Activated CD4-positive, alpha-beta T cell treated with anti-CD3 and anti-CD28 coated beads, Interleukin-2, amount 10 ng/mL, durations not matched to agents 24 days and 14 days (primary cell): ENCODE data around the gene OR4D5. TPM values are rescaled to one million over a fixed set of nuclear protein-coding genes. Genes with fewer than 3 reads are reported as not detected.

ENCODE experiments used
- DNase-seq: peaks from one replicate; pipeline ENCODE4 v3.0.0; 2022
- H3K27ac Mint-ChIP-seq: one replicate; pipeline ENCODE4 v1.8.0; 2022; ENCODE audit warnings: mild to moderate bottlenecking, mixed read lengths
- H3K27me3 Mint-ChIP-seq: one replicate; pipeline ENCODE4 v1.8.0; 2022; ENCODE audit warnings: mixed read lengths
- H3K36me3 Mint-ChIP-seq: one replicate; pipeline ENCODE4 v1.8.0; 2022; ENCODE audit warnings: low read depth, mild to moderate bottlenecking, mixed read lengths
- H3K4me1 Mint-ChIP-seq: one replicate; pipeline ENCODE4 v1.8.0; 2021; ENCODE audit warnings: mixed read lengths
- H3K4me3 Mint-ChIP-seq: one replicate; pipeline ENCODE4 v1.8.0; 2022; ENCODE audit warnings: mild to moderate bottlenecking, moderate library complexity, mixed read lengths
- H3K9me3 Mint-ChIP-seq: one replicate; pipeline ENCODE4 v1.8.0; 2021; ENCODE audit warnings: mixed read lengths
- intact Hi-C: fragments of 100-400 bp; cut with micrococcal nuclease; formaldehyde crosslinking; loops from one replicate; pipeline ENCODE4 v1.15.1; 2023
- total RNA-seq: library from RNA; stranded (reverse); gene quantifications from 2 replicates; pipeline ENCODE4 v1.2.3, GENCODE V29; 2022

The OR4D5 gene
- not detected in 2 replicates for total RNA-seq

DNA sequence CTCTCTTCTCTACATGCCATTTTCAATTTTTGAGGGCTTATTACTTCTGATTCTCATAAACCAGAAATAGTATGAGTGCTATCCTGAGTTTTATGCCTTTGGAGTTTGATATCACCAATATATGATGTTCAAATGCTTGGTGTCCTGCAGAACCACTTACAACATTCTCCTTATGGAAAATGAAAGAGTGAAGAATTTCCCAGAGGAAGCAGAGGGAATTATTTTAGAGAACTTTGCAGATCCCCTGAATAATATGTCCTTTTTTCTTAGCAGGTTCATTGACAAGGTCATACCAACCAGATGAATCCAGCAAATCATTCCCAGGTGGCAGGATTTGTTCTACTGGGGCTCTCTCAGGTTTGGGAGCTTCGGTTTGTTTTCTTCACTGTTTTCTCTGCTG lies at the start of gene OR4D5:
Gene OR4D5 (plus strand): TSS at position 301 of the 400 bp plus-strand sequence. CDS start 0 bp downstream, at position 301.
- DNase-seq: no peak
- Mint-ChIP-seq H3K9me3 (peaks cover 3% of the 10 kb centered on the region), H3K4me1 (no peaks in the 10 kb centered on the region), H3K27ac (no peak within 1 kb of the TSS), H3K4me3 (no peak within 1 kb of the TSS), H3K36me3 (no peaks in the 10 kb centered on the region), H3K27me3 (no peaks in the 10 kb centered on the region)
- intact Hi-C loops: no loop called here

DNA sequence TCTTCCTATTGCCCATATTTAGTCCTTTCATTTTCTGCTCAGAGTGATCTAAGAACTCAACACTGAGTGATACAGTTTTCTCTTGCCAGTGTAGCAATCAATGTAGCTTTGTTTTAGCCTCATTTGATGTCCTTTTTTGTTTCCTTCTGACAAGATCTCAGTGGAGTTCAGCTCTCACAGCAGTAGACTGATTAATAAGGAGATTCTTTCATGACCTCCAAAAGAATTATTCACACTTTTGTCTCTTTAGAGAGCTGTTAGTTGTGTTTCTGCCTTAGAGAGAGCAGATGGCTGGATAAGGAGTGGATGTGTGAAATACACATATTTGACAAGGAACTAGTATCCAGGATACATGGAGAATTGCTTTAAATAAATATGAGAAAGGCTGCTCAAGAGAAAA lies 47.4 kb upstream of the OR4D5 start:
- Mint-ChIP-seq H3K4me1 (no peaks in the 10 kb centered on the region), H3K27me3 (peaks cover 8% of the 10 kb centered on the region), H3K27ac (no peak overlapping the region), H3K9me3 (no peaks in the 10 kb centered on the region), H3K36me3 (no peaks in the 10 kb centered on the region), H3K4me3 (no peak overlapping the region)
- no peak for DNase-seq
- intact Hi-C loops: no loop called here

DNA sequence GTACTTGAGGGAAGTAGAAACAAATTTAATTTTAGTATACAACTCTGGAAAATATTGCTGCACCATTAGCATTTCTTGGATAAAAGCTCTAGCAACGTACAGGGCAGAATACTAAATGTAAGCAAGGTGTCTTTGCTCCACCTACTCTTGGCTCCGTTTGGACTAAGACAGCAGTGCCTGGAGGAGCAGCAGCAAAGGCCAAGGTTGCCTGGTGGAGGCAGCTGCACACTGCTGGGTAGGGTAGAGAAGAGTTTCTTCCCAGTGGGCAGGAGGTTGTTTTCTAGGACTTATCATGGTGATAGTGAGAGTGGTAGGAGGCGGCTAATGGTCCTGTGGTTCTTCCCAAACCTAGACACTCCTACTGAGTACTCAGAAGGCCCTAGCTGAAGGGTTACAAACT lies 39.6 kb upstream of the OR4D5 start:
- intact Hi-C loops: no loop called here
- Mint-ChIP-seq H3K36me3 (no peaks in the 10 kb centered on the region), H3K27ac (no peak overlapping the region), H3K4me1 (no peaks in the 10 kb centered on the region), H3K27me3 (peaks cover 3% of the 10 kb centered on the region), H3K9me3 (no peaks in the 10 kb centered on the region), H3K4me3 (no peak overlapping the region)
- no peak for DNase-seq

DNA sequence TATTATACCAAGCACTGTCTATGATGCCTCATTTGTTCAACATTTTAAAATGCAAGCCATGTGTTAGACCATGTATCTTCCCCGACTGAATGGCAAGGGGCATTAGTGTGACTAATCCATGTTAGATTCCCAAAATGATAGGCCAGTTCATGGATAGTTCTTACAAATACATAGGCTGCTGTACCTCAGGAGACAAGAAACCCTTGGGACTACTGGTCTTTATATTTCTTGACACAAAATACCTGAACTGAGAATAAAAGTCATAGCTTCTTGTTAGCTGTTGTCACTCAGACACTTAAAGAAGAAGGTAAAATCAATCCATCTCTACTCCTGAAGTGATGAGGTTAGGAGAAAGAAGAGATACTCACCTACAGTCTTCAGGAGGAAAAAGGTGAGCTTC lies 37.5 kb upstream of the OR4D5 start, which contains the start of gene OR8D4:
Gene OR8D4 (plus strand): TSS at position 301 of the 400 bp plus-strand sequence. CDS start 4,265 bp downstream, outside the sequence.
- Mint-ChIP-seq H3K4me1 (no peaks in the 10 kb centered on the region), H3K9me3 (no peaks in the 10 kb centered on the region), H3K36me3 (no peaks in the 10 kb centered on the region), H3K27me3 (peaks cover 5% of the 10 kb centered on the region), H3K27ac (no peak within 1 kb of the TSS), H3K4me3 (no peak within 1 kb of the TSS)
- no peak for DNase-seq
- intact Hi-C loops: no loop called here

DNA sequence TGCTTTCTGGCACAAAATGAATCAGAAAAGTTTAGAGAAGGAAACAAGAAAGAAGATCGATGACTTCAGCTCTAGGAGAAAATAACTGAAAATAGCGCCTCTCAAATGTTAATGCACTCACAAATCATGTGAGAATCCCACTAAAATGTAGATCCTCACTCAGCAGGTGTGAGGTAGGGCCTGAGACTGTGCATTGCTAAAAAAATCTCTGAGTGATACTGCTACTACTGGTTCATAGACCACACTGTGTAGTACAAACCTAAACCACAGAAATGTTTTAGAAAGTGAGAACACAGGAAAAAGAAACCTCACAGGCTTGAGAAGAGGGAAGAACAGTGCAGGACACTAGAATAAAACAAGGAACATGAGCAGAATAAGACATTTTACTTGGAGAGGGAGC lies 35.5 kb upstream of the OR4D5 start:
- no peaks in the 10 kb centered on the region for H3K4me1 Mint-ChIP-seq
- DNase-seq: no peak
- no peaks in the 10 kb centered on the region for H3K9me3 Mint-ChIP-seq
- intact Hi-C loops: no loop called here
- no peak overlapping the region for H3K4me3 Mint-ChIP-seq
- H3K27ac Mint-ChIP-seq: no peak overlapping the region
- no peaks in the 10 kb centered on the region for H3K36me3 Mint-ChIP-seq
- H3K27me3 Mint-ChIP-seq: peaks cover 9% of the 10 kb centered on the region

DNA sequence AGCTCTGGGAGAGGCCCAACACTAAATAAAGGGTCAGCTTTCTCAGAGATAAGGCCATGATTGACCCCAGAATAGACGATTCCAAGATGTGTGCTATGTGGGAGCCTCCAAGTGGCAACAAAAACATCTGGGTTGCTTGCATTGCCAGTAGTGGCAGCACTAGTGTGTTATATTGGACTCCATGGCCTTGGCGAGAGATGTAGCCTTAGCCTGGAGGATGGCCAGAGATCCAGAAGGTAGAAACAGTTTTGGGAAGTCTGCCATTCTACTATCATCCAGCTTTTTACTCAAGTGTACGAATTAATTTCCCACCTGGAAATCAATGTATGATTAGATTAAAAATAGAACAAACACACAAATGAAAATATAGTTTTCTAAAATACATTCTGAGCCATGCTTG lies 34.5 kb upstream of the OR4D5 start:
- intact Hi-C loops: no loop called here
- no peak overlapping the region for H3K4me3 Mint-ChIP-seq
- H3K9me3 Mint-ChIP-seq: no peaks in the 10 kb centered on the region
- no peaks in the 10 kb centered on the region for H3K36me3 Mint-ChIP-seq
- peaks cover 9% of the 10 kb centered on the region for H3K27me3 Mint-ChIP-seq
- no peaks in the 10 kb centered on the region for H3K4me1 Mint-ChIP-seq
- H3K27ac Mint-ChIP-seq: no peak overlapping the region
- no peak for DNase-seq

DNA sequence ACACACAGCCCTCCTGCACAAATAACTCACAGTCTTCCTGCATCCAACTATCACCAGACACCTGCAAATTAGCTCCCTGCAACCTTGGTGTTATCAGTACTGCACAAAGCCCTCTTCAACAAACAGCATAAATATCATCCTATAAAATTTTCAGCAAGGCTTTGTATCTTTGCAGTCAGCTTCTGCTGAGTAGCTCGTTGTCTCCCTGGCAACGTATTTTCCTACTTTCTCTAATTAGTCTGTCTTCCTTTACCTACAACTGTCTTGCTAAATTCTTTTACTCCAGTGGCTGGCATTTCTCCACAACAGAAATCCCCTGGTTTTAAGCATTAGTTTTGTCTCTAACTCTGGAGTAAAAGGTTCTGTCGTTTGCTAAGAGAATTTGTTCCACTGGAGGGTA lies 33.6 kb upstream of the OR4D5 start:
- intact Hi-C loops: no loop called here

DNA sequence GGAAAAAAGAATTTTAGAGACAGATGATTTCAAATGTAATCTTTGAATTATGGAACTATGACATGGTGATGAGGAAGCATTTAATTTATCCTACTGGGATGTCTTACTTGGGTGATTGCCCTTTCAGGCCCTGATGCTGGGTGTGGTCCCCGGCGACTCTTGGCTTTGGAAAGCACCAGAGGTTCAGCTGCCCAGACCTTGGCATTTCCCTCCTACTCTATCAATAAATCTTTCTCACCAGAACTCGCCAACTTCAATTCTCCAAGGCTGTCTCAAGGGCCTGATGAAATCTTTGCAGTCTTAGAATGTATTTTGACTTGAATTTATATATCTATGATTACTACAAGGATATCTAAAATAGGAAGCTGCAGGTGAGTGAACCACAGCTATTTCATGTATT lies 18.5 kb upstream of the OR4D5 start:
- intact Hi-C loops: no loop called here
- Mint-ChIP-seq H3K36me3 (no peaks in the 10 kb centered on the region), H3K27me3 (peaks cover under 1% of the 10 kb centered on the region), H3K27ac (no peak overlapping the region), H3K4me1 (no peaks in the 10 kb centered on the region), H3K9me3 (no peaks in the 10 kb centered on the region), H3K4me3 (no peak overlapping the region)
- DNase-seq: no peak

More for the DNA sequence above, 33.6 kb upstream of the OR4D5 start:
- Mint-ChIP-seq H3K4me3 (no peak overlapping the region), H3K4me1 (no peaks in the 10 kb centered on the region), H3K36me3 (no peaks in the 10 kb centered on the region), H3K27me3 (peaks cover 9% of the 10 kb centered on the region), H3K27ac (no peak overlapping the region), H3K9me3 (no peaks in the 10 kb centered on the region)
- DNase-seq: no peak

DNA sequence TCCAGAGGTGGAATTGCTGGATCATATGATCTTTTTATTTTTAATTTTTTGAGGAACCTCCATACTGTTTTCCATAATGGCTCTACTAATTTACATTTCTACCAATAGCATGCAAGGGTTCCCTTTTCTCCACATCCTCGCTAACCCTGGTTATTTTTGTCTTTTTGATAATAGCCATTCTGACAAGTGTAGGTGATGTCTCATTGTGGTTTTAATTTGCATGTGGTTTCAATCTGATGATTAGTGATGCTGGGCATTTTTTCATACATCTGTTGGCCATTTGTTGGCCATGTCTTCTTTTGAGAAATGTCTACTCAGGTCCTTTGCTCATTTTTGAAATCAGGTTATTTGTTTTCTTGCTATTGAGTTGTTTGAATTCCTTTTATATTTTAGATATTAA lies 15.4 kb upstream of the OR4D5 start:
- Mint-ChIP-seq H3K27ac (no peak overlapping the region), H3K9me3 (no peaks in the 10 kb centered on the region), H3K27me3 (no peaks in the 10 kb centered on the region), H3K36me3 (no peaks in the 10 kb centered on the region), H3K4me3 (no peak overlapping the region), H3K4me1 (no peaks in the 10 kb centered on the region)
- DNase-seq: no peak
- intact Hi-C loops: no loop called here

DNA sequence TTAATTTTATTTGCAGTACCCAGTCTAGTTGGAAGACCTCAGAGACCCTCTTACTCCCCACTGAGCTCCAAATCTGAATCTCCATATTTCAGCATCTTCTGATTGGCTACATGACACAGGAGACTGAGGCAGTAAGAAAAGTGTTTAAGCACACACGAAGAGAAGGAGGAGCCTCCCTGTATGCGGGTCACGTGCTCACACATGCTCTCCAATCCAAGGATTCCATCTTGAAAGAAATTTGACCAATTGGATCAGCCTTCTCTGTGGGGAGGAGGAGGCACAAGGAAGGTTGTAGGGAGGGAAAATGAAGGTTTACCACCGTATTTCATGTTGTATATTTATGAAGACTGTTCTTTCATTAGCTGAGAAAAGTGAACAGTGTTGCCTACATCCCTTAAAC lies 3.0 kb downstream of the OR4D5 start:
- Mint-ChIP-seq H3K36me3 (no peaks in the 10 kb centered on the region), H3K4me3 (no peak overlapping the region), H3K27me3 (no peaks in the 10 kb centered on the region), H3K9me3 (peaks cover 3% of the 10 kb centered on the region), H3K4me1 (no peaks in the 10 kb centered on the region), H3K27ac (no peak overlapping the region)
- DNase-seq: no peak
- intact Hi-C loops: no loop called here

DNA sequence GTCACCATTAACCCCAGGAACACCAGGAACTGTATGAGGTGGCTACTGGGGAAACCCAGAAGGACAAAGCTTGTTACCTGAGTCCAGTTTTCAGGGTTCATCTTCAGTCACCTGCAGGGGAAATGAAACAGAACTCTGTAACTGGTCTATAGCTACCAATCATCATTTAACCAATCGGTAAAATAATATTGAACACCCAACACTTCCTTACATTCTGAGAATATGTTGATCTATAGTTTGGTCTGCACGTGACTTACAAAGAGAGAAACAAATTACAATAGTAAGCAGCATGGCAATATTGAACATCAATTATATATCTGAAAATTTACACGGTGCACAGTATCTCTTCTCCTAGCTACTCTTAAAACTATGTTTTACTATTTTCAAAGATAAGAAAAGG lies 4.3 kb downstream of the OR4D5 start, which contains the start of gene OR6T1:
Gene OR6T1 (minus strand): TSS at position 101 of the 400 bp plus-strand sequence. CDS start 0 bp downstream, at position 101.
- Mint-ChIP-seq H3K27ac (no peak within 1 kb of the TSS), H3K4me1 (no peaks in the 10 kb centered on the region), H3K27me3 (no peaks in the 10 kb centered on the region), H3K9me3 (peaks cover 3% of the 10 kb centered on the region), H3K4me3 (no peak within 1 kb of the TSS), H3K36me3 (no peaks in the 10 kb centered on the region)
- intact Hi-C loops: no loop called here
- no peak for DNase-seq

DNA sequence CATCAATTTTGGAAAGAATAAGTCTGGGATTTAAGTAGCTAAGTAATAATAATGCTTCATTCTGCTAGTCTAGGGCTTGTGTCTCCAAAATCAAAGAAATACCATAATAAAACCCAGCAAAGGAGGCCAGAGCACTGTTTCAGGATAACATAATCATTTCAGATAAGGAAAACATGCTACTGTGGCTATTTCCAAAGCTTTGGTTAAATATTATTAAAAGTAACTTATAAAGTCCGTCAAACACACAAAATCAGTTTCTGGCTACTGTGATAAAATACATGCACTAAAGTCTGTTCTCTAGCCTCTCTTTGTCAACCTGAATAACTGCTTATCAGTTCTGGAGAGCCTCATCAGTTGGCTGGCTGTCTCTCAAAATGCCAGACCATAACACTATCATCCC lies 5.7 kb downstream of the OR4D5 start:
- H3K36me3 Mint-ChIP-seq: no peaks in the 10 kb centered on the region
- no peak overlapping the region for H3K27ac Mint-ChIP-seq
- no peaks in the 10 kb centered on the region for H3K27me3 Mint-ChIP-seq
- DNase-seq: no peak
- H3K4me1 Mint-ChIP-seq: no peaks in the 10 kb centered on the region
- H3K4me3 Mint-ChIP-seq: no peak overlapping the region
- no peaks in the 10 kb centered on the region for H3K9me3 Mint-ChIP-seq
- intact Hi-C loops: no loop called here

DNA sequence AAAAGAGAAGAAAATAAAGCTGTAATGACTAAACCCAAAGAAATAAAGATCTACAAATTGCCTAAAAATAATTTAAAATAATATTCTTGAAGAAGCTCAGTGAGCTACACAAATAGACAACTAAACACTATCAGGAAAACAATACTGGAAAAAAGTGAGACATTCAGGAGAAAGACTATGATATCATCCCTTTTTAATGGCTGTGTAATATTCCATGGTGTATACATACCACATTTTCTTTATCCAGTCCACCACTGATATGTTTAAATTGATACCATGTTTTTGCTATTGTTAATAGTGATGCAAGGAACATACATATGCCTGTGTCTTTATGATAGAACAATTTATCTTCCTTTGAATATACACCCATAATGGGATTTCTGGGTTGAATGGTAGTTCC lies 17.3 kb downstream of the OR4D5 start:
- Mint-ChIP-seq H3K4me1 (no peaks in the 10 kb centered on the region), H3K27ac (no peak overlapping the region), H3K36me3 (no peaks in the 10 kb centered on the region), H3K27me3 (peaks cover 1% of the 10 kb centered on the region), H3K9me3 (no peaks in the 10 kb centered on the region), H3K4me3 (no peak overlapping the region)
- intact Hi-C loops: no loop called here
- no peak for DNase-seq

DNA sequence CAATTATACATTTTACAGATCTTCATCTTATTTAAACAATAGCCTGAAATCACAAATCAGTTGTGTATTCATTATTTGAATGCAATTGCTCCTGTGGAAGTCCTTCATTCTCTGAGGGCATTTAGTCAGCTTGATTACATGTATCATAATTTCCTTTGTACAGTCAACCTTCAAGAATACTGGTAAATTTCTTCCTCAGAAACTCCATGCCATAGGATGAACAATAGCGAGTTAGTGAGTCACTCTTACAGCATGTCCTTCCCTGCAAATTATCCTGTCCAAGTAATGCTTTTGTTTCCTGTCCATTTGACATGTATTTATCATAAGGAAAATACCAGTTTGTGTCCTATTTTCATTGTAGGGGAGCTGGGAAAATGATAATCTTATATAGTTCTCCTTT lies 34.4 kb downstream of the OR4D5 start:
- H3K36me3 Mint-ChIP-seq: no peaks in the 10 kb centered on the region
- no peak overlapping the region for H3K27ac Mint-ChIP-seq
- H3K4me3 Mint-ChIP-seq: no peak overlapping the region
- H3K27me3 Mint-ChIP-seq: no peaks in the 10 kb centered on the region
- H3K4me1 Mint-ChIP-seq: no peaks in the 10 kb centered on the region
- H3K9me3 Mint-ChIP-seq: no peaks in the 10 kb centered on the region
- intact Hi-C loops: no loop called here
- no peak for DNase-seq

DNA sequence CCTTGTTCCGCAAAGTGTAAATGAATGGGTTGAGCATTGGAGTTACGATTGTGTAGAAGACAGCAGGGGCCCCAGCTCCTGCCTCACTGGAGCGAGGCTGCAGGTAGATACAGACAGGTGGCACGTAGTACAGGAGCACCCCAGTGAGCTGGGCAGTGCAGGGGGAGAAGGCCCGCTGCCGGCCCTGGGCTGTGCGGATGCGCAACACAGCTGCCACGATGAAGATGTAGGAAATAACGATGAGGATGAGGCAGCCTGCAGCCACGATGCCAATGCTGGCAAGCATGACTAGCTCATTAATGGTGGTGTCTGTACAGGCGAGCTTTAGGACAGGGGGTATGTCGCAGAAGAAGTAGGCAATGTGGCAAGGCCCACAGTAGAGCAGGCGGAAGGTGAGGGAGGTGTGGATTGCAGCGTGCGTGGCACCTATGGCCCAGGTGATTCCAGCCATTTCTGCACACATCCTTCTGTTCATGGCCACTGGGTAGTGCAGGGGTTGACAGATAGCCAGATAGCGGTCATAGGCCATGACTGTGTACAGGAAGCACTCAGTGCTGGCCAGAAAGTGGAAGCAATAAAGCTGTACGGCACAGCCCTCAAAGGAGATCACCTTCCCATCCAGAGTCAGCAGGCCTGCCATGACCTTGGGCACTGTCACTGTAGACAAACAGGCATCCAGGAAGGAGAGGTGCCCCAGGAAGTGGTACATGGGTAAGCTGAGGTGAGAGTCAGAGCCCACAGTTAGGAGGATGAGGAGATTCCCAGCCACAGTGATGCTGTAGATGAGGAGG lies 37.5 kb downstream of the OR4D5 start:
- DNase-seq: no peak
- no peaks in the 10 kb centered on the region for H3K4me1 Mint-ChIP-seq

More for the DNA sequence above, 37.5 kb downstream of the OR4D5 start:
- intact Hi-C loops: no loop called here
- Mint-ChIP-seq H3K9me3 (no peaks in the 10 kb centered on the region), H3K27ac (no peak overlapping the region), H3K4me3 (no peak overlapping the region), H3K27me3 (no peaks in the 10 kb centered on the region), H3K36me3 (no peaks in the 10 kb centered on the region)
